GM21367 (cell line): Measurements from ENCODE around the gene NFE2L1.

Source experiments
- ATAC-seq: cut with Tn5 transposase; IDR thresholded peaks from one replicate; pipeline ENCODE4 v1.9.1; 2021; ENCODE audit not compliant: unreplicated experiment

The NFE2L1 gene

GRCh38 chr17:48046296-48046695 lies 1.9 kb upstream of the NFE2L1 start:
- ATAC-seq: no peak

- ATAC-seq: no peak
Measured at GRCh38 chr17:48047113-48047740, 932 bp upstream of the NFE2L1 start.

DNA sequence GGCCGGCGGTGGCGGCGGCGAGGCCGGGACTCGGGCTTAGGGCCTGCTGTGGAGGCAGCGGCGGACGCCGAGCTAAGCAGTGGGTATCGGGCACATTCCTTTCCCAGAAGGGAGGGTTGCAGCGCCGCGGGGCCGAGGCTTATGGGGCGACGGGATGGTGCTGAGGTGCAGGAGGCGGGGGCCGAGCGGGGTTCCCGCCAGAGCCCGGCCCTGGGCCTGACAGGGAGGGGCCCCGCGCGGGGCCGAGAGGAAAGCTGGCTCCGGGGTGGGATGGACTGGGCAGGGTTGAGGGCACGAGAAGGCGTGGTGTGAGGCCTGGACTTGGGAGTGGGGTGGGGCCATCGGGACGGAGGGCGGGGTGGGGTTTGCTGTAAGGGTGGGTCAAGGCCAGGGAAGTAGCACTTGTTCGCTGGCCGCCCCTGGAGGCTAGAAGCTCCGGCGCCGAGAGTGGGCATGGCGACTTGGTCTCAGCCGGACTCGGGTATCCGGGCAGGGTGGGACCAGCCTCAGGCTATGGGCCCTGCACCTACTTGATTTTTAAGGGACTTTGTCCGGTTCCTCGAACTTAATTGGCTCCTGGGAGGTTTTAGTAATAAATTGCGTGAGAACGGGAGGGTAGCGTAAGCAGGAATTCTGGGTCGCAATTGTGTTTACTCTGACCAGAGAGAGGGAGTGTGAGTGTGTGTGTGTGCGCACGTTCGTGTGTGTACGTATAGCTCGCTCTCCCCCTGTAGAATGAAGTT lies 396 bp downstream of the NFE2L1 start:
- peak; percentile 21 for ATAC-seq

DNA sequence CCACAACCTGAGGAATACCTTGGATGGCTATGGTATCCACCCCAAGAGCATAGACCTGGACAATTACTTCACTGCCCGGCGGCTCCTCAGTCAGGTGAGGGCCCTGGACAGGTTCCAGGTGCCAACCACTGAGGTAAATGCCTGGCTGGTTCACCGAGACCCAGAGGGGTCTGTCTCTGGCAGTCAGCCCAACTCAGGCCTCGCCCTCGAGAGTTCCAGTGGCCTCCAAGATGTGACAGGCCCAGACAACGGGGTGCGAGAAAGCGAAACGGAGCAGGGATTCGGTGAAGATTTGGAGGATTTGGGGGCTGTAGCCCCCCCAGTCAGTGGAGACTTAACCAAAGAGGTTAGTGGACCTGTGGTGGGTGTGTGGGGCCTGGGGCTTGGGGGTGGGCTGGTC lies 3.1 kb downstream of the NFE2L1 start:
- ATAC-seq: no peak

DNA sequence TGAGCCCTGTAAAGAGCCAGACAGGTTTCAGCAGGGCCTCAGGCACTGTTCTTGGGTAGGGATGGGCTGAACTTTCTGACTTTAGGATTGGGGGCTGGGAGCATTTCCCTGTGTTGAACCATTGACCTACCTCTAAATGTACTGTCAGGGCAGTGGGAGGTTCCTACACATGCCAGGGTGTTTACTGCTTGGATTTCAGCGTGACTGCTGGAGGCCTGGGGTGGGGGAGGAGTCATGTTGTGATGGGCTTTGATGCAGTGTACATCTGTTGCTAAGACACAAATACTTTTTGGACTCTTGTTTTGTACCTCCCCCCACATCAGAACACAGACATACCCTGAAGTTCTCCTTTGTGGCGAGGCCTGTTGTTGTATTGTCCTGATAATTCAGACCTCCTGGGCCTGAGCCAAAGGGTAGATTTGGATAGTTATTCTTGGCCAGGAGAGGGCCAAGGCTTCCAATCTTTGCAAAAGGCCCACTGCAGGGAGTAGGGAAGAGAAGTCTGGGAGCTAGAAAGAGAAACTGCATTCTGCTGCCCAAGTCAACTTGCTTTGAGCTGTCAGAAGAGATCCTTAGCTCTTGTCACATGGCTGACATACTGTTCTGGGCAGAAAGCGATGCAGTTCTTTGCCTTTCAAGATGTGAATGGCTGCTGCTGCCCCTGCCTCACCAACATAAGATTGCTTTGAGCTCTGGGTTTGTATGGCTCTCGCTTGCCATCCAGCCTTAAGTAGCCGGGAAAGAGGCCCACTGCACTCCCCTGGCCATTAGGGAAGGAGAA lies 3.7 kb downstream of the NFE2L1 start:
- no peak for ATAC-seq

GRCh38 chr17:48052956-48053757 lies 5.0 kb downstream of the NFE2L1 start:
- ATAC-seq: no peak

DNA sequence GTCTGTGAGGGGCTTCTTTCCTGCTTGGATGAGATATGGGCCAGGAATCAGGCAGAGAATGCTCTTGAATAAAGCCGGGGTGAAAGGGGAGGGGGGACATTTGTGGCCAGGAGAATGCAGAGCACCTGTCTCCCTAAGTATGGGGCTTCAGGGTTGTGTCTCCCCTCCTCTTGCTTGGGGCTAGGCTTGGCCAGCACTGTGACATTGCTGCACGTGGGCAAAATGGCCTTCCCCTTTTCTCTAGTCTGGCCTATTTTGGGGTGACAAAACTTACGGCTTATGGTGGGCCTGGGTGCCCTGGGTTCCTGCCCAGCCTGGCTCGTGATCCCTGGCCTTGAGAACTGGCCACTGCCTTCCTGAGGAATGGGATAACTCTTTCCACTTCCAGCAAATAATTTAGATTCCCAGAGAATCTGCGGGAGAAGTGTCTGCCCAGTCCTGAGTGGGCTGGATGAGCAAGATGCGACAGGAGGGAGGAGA lies 5.6 kb downstream of the NFE2L1 start:
- ATAC-seq: no peak

DNA sequence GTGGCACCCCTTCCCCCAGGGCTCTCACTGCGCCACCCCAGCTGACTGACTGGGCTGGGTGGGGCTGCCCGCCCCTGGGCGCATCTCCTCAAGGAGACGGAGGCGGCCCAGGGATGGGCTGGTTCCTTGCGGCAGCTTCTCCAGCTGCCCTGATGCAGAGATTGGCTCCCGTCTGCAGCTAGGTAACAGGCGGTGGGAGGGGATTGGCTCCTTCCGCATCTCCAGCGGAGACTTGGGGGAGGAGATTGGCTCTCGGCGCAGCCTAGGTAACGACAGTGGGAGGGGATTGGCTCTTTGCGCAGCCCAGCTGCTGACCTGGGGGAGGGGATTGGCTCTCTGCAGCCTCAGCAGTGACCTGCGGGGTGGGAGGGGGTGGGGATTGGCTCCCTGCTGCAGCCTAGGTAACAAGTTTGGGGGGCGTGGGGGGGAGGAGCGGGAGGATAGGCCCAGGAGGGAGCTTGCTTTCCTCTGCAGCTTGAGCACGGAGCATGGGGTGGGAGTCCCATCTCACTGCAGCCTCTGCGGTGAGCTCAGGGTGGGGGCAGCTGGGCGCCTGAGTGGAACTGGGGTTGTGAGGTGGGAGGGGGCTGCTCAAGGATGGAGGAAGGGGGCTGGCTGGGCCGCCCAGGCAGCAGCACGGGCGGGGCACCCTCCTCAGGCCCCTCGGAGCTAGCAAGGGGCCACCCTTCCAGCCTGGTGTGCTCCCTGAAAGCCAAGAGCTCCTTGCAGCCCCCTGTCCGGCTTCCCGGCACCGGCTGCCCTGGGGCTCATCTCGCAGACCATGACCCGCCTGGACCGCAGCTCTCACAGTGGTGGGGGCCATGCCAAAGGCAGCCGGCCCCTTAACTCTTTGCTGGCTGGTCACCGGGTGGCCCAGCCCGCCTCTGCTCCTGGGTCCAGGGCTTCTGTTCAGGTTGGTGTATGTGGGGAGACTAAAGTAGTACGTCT lies 6.4 kb downstream of the NFE2L1 start:
- ATAC-seq: no peak

DNA sequence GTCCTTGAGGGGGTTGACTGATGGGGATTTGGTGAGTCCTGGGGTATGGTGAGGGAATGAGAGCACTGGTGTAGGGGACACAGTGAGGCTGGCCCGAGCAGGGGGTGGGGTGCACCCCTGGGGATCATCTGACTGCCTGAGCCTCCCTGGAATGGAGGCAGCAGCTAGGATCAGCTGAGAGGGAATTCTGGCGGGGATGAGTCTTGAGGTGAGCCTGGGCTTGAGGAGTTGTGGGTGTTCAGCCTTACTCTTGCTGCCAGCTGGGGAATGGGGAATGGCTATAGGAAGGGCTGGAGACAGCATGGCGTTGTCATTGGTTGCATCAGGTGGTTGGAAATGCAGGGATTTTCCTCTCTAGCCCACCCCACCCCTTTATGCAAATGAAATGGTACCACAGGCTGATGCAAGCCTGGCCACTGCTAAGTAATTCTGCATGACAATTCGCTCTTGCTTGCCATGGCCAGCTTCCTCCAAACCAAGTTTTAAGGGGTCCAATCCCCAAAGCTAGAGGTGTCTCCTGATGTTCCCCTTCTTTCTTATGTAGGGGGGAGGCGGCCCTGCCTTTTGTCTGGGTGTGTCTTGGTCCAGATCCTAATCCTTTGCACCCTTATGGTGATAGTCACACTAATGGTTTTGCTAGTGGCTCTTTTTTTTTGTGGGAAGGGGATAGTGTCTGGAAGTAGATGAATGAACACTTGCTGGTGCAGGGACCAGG lies 7.5 kb downstream of the NFE2L1 start:
- no peak for ATAC-seq

GRCh38 chr17:48056246-48056745 lies 8.1 kb downstream of the NFE2L1 start:
- ATAC-seq: no peak

GRCh38 chr17:48056879-48057278 lies 8.7 kb downstream of the NFE2L1 start:
- no peak for ATAC-seq

GRCh38 chr17:48057626-48058025 lies 9.5 kb downstream of the NFE2L1 start:
- no peak for ATAC-seq

DNA sequence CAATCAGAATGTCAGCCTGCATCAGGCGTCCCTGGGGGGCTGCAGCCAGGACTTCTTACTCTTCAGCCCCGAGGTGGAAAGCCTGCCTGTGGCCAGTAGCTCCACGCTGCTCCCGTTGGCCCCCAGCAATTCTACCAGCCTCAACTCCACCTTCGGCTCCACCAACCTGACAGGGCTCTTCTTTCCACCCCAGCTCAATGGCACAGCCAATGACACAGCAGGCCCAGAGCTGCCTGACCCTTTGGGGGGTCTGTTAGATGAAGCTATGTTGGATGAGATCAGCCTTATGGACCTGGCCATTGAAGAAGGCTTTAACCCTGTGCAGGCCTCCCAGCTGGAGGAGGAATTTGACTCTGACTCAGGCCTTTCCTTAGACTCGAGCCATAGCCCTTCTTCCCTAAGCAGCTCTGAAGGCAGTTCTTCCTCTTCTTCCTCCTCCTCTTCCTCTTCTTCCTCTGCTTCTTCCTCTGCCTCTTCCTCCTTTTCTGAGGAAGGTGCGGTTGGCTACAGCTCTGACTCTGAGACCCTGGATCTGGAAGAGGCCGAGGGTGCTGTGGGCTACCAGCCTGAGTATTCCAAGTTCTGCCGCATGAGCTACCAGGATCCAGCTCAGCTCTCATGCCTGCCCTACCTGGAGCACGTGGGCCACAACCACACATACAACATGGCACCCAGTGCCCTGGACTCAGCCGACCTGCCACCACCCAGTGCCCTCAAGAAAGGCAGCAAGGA lies 10.4 kb downstream of the NFE2L1 start:
- no peak for ATAC-seq

DNA sequence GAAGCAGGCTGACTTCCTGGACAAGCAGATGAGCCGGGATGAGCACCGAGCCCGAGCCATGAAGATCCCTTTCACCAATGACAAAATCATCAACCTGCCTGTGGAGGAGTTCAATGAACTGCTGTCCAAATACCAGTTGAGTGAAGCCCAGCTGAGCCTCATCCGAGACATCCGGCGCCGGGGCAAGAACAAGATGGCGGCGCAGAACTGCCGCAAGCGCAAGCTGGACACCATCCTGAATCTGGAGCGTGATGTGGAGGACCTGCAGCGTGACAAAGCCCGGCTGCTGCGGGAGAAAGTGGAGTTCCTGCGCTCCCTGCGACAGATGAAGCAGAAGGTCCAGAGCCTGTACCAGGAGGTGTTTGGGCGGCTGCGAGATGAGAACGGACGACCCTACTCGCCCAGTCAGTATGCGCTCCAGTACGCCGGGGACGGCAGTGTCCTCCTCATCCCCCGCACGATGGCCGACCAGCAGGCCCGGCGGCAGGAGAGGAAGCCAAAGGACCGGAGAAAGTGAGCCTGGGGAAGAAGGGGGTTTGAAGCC lies 11.0 kb downstream of the NFE2L1 start:
- no peak for ATAC-seq

- no peak for ATAC-seq
Measured at GRCh38 chr17:48060249-48060648, 12.1 kb downstream of the NFE2L1 start.

GRCh38 chr17:48062273-48062672 lies 14.1 kb downstream of the NFE2L1 start:
- no peak for ATAC-seq

GRCh38 chr17:48064638-48065037 lies 16.5 kb downstream of the NFE2L1 start:
- no peak for ATAC-seq

- ATAC-seq: no peak
Measured at GRCh38 chr17:48066192-48066591, 18.0 kb downstream of the NFE2L1 start.
